GM12865 (cell line): ENCODE results near the gene FAM210A.

Experiments
- DNase-seq: peaks from one replicate; pipeline ENCODE4 v3.0.0; 2010; ENCODE audit warnings: low read depth
- H3K4me3 ChIP-seq: 2 replicates; pipeline ENCODE4 v1.5.1; 2011; ENCODE audit warnings: mild to moderate bottlenecking, low read depth, low read length, control low read depth
- TF ChIP-seq, protein P1 (sequence below): IDR thresholded peaks from 2 replicates; pipeline ENCODE4 v1.5.1; 2011; ENCODE audit warnings: low read length, control low read depth, low read depth, inconsistent platforms; ENCODE audit not compliant: insufficient read depth; ENCODE audit errors: missing control alignments

Gene FAM210A

DNA sequence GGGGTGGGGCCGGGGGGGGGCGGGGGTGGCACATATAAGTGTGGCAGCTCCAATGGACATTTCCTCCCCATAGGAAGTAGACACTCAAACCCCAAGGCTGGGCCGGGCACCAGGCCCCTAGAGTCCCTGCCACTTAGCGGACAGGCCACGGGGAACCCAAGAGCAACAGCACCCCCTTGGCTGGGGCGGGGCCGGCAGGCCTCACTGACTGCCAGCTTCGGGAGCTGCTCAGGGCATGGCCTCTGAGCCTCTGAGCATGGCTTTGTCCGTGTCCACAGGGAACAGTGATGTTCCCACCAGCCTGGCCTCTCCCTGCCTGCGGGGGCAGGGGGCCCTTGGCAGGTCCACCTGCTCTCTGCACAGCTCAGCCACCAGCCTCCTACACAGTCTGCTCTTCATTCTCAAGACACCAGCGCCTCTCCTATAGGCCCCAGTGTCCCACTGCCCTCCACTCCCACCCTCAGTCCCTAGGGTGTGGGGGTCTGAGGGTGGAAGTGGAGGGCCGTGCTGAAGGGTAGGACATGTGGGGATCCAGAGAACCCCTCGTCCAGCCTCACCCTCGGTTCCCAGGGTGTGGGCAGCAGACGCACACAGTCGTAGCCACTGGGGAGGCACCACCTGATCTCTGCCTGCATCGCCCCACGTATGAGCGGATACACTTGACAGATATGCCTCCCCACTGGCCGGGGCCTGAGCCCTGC, 106.7 kb downstream of the FAM210A start:
- no peak for DNase-seq
- TF ChIP-seq, protein P1, sequence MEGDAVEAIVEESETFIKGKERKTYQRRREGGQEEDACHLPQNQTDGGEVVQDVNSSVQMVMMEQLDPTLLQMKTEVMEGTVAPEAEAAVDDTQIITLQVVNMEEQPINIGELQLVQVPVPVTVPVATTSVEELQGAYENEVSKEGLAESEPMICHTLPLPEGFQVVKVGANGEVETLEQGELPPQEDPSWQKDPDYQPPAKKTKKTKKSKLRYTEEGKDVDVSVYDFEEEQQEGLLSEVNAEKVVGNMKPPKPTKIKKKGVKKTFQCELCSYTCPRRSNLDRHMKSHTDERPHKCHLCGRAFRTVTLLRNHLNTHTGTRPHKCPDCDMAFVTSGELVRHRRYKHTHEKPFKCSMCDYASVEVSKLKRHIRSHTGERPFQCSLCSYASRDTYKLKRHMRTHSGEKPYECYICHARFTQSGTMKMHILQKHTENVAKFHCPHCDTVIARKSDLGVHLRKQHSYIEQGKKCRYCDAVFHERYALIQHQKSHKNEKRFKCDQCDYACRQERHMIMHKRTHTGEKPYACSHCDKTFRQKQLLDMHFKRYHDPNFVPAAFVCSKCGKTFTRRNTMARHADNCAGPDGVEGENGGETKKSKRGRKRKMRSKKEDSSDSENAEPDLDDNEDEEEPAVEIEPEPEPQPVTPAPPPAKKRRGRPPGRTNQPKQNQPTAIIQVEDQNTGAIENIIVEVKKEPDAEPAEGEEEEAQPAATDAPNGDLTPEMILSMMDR = no peak
- no peak overlapping the region for H3K4me3 ChIP-seq

DNA sequence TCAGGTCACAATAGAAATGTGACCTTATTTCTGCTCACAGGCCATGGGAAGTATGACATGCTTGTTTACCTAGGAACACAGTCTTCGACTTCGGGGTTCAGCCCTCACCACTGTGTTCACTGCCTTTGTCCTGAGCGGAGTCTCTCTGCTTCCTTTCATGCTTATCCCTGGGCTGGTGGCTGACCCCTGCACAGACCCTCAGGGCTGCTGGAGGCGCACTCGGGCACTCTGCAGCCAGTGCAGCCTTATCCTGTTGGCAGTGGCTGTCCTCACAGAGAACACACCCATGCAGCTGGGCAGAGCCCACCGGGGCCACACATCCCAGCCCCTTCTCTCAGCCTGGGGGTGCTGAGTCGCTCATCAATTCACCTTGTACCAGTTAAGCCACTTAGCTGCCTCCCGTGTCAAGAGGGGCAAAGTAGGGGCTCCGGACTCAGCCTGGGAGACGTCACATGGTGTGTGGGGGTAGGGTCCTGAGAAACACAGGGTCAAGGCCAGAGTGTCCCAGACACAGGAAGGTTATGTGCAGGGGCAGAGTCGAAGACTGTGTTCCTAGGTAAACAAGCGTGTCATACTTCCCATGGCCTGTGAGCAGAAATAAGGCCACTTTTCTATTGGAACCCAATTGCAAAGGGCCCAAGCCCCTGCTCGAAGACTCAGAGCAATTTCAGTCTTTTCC, 107.5 kb downstream of the FAM210A start:
- no peak overlapping the region for H3K4me3 ChIP-seq
- TF ChIP-seq, protein P1 = no peak
- DNase-seq = no peak

DNA sequence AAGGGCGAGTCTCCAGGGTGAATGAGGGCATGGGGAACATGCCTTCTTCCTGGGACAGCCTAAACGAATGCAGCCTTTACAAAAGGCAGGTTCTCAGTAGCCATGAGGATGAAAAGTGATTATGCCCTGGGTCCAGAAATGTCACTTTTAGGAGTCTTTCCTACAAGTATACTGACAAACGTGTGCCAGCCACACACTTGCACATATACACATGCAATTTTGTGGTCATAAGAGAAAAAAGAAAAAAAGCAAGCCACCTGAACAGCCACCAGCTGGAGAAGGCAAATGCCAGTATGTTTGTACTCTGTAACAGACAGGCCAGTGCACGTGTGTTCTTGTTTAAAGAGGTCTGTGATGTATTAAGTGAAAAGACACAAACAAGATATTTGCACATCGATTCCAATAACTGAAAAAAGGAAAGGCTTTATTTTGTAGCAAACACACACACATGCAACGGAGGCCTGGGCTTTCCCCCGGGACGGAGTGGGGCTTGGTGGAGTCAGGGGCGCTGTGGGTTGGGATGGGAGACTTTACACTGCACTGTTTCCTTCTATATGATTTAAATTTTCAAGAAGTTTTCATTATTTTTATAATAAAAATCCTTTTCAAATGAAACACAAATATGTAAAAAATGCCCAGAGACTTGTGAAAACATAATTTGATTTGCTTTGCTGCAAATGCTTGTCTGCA, 108.4 kb downstream of the FAM210A start:
- no peak overlapping the region for H3K4me3 ChIP-seq
- DNase-seq = no peak
- TF ChIP-seq, protein P1 = no peak

DNA sequence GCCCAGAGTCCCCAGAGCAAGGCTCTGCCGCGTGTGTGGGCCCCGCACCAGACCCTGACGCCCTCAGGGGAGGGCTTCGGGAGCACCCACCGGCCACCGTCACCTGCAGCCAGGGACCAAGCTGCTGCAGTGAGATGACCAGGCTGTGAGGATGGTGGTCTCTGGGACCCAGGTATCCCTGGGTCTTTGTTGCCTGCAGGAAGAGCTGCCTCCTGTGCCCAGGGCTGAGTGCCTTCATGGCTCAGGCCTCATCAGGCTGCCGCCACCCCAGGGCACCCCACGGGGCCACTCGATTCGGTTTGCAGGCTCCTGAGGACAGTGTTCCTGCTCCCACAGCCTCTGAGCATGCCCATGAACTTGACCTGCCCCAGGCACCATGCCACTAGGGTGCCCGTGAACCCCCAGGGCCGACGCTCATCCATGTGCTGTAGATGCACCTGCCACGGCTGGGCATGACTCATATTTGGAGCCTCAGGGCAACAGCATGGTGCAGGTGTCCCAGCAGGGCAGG, 109.8 kb downstream of the FAM210A start:
- H3K4me3 ChIP-seq = peak overlapping the region; percentile 51

DNA sequence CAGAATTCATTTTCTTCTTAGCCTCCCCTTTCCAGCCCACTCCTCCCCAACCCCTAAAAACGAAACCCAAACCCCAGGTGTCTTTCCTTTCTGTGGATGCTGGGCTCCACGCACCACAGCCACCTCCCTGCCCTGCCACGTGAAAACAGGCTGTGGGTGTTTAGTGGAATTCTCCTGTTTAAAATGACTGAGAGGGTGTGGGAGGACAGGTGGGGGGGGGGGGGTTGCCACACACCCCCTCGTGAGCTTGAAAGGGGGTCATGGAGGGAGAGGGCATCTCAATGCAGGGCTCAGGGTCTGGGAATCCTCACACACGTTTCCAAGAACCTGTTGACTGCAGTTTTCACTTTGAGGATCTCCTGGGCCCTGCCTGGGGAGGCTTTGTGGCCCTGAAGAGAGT, 110.3 kb downstream of the FAM210A start:
- no peak for DNase-seq
- peak overlapping the region; percentile 51 for H3K4me3 ChIP-seq
- TF ChIP-seq, protein P1 = no peak

More for the DNA sequence above, 109.8 kb downstream of the FAM210A start:
- TF ChIP-seq, protein P1 = no peak
- peak; percentile 18 for DNase-seq

DNA sequence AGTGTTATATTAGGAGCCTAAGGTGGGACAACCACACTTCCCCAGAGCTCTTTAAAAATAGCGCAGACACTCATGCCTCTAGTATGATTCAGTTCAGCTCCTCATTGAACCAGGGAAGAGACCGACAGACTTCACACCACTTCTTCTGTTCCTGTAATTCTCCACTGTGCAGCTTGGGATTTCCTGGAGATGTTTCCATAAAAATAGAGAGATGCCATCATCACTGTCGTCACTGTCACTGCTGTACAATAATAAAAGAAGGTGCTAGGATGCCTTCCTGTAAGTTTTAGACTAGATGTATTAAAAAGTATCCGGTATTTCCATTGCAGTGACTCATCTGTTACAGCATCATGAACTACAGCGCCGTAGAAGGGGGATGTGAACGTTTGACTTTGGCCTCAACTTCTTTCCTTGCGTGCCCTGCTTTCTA, 110.9 kb downstream of the FAM210A start:
- peak; percentile 64 for DNase-seq
- H3K4me3 ChIP-seq = peak overlapping the region; percentile 51
- TF ChIP-seq, protein P1 = no peak
